Sigmoid colon (tissue), 4 donors: ENCODE results near the gene SRGAP1.

ENCODE experiments used
- CTCF ChIP-seq, 4 experiments: fragments of 450-650 bp in 3 of 4; fragments of 200-600 bp in 1 of 4; IDR thresholded peaks; one replicate each; pipeline ENCODE4 v1.5.1; 2016 to 2019; ENCODE audit warnings: antibody characterized with exemption in 4 of 4, mild to moderate bottlenecking in 3 of 4, moderate library complexity in 2 of 4
- EP300 ChIP-seq, 4 donors: sonication (generic); formaldehyde crosslinking; IDR thresholded peaks; one replicate each; pipeline ENCODE4 v1.6.1; 2017; ENCODE audit warnings: antibody characterized with exemption in 4 of 4
- POLR2A ChIP-seq, 2 donors: fragments of 450-650 bp; IDR thresholded peaks; one replicate each; pipeline ENCODE4 v1.6.1; 2016; ENCODE audit warnings: antibody characterized with exemption in 2 of 2, mild to moderate bottlenecking in 2 of 2, moderate library complexity in 2 of 2
- POLR2AphosphoS5 ChIP-seq, 4 donors: sonication (generic); formaldehyde crosslinking; IDR thresholded peaks; one replicate each; pipeline ENCODE4 v1.6.1; 2017; ENCODE audit warnings: antibody characterized with exemption in 4 of 4

GRCh38 chr12:63976902-63977395, 132.4 kb downstream of the SRGAP1 start:
- no peak for TF ChIP-seq CTCF (IDR thresholded peaks at IDR 0.05)
- no peak for TF ChIP-seq POLR2A (IDR thresholded peaks at IDR 0.05)
- no peak for TF ChIP-seq POLR2AphosphoS5 (IDR thresholded peaks at IDR 0.05)
- TF ChIP-seq EP300 (IDR thresholded peaks at IDR 0.05), result no peak
